ENCODE results near the gene LARGE1.
A peak's percentile ranks its signal among the peaks of the same experiment; 100 is the strongest.

The LARGE1 gene

GRCh38 chr22:33492210-33492651 lies 428.0 kb downstream of the LARGE1 start:
- no peak overlapping the region for H3K4me3 ChIP-seq (ENCODE audit: low read depth, low read length)
- TF ChIP-seq CTCF (IDR thresholded peaks at IDR 0.05; ENCODE audit: low read depth, low read length) = no peak

DNA sequence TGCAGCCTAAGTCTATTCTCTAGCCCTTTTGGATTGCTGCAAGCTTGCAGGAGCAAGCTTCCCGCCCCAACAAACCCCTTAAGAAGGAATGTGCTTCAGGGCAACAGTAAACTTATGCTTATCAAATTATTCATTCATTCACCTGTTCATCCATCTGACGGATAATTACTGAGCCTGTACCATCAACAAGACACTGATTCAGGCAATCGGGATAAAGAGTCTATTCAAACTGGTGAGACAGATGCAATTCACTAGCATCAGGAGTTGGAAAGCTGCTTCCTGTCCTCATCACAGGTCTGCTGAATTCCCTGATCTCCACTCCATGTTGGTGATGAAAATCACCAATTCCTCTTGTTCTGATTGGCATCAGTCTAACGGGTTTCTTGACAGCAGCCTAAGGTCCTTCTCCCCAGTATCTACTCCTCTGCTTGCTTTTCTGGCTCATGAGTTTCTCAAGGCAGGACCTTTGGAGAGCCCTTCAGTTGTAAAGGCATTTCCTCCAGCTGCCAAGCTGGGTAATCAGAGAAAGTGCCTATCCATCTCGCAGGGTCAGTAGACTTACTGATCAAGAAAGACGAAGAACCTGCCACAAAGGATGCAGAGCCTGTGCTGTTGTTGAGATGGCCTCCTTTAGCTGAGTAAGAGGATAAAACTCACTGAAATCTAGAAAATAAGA lies 433.1 kb downstream of the LARGE1 start:
- no peak overlapping the region for H3K4me3 ChIP-seq (ENCODE audit: low read depth, low read length)
- TF ChIP-seq CTCF (IDR thresholded peaks at IDR 0.05; ENCODE audit: low read depth, low read length) = no peak

GRCh38 chr22:33481550-33481949 lies 438.7 kb downstream of the LARGE1 start:
- TF ChIP-seq CTCF (IDR thresholded peaks at IDR 0.05; ENCODE audit: low read depth, low read length) = no peak

DNA sequence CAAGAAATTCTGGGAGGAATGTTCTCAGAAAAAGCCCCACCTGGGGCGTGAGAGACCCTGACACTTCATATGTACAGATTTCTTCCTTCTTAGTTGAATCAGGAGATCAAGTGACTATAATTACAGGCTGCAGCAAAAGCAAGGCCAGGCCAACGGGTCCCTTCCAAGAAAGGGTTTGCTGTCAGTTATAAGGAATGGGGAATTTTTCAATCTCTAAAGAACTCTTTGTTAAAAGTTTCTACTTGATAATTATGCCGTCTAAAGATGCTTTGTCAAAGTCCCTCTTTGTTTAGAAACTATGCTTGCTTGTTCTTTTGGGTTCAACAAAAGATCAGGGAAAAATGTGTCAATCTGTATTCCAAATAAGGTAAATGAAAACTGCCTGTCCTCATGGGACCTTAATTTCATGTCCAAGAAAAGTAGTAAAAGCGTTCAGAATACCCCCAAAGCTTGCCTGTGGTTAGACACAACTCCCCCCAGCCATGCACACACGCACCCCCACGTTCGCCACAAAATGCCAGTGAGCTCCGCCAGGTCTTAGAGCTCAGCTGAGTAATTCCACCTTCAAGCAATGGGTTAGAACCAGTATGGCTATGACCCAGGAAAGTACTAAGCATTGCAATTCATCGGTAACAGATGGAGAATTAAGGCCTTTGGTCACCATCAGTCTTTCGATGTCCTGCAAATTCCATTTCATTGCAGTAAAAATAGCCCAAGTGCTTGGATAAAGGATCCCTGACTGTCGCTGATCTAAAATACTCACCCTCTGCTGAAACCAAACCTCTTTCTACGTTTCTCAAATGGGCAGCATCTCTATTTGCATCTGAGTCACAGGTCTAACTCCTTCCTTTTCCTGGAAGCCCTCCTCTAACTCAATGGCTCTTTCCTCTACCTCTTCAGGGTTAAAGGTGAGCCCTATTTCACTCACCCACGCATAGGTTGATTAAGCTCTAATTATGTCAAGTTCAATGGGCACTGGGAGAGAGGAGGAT lies 442.9 kb downstream of the LARGE1 start:
- TF ChIP-seq CTCF (IDR thresholded peaks at IDR 0.05; ENCODE audit: low read depth, low read length) = no peak
- peak overlapping the region; percentile 32; the same call in 1 of the 2 replicates for H3K4me3 ChIP-seq (ENCODE audit: low read depth, low read length)

More at GRCh38 chr22:33481550-33481949, 438.7 kb downstream of the LARGE1 start:
- no peak overlapping the region for H3K4me3 ChIP-seq (ENCODE audit: low read depth, low read length)

DNA sequence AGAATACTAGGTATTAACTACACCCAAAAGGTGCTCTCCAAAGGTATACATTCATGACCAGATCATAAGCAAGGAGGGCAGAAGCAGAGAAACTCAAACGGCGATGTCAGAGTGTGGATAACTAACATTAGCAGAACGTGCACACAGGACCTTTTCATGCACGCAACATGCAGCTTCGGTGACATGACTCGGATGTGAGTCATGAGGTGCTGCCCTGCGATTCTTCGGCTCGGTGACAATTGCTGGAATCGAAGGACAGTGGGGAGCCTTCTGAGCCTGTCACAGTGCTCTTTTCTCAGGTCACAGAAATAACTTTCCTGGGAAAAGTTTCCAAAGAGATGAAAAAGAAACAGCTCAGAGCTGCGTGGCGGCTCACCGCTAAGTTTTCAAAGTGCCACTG lies 443.6 kb downstream of the LARGE1 start:
- no peak for TF ChIP-seq CTCF (IDR thresholded peaks at IDR 0.05; ENCODE audit: low read depth, low read length)
- peak overlapping the region; percentile 32 for H3K4me3 ChIP-seq (ENCODE audit: low read depth, low read length)

DNA sequence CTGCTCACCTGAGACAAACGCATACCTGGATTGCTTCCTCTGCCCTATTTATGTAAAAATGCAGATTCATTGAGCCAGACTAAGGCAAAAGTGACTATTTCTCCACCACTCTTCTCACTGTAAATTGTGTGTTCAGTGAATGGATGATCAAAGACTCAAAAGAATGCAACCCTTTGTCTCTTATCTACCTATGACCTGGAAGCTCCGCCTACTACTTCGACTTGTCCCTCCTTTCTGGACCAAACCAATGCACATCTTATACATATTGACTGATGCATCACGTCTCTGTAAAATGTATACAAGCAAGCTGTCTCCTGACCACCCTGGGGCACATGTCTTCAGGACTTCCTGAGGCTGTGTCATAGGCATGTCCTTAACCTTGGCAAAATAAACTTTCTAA lies 444.1 kb downstream of the LARGE1 start:
- no peak for TF ChIP-seq CTCF (IDR thresholded peaks at IDR 0.05; ENCODE audit: low read depth, low read length)
- peak overlapping the region; percentile 32 for H3K4me3 ChIP-seq (ENCODE audit: low read depth, low read length)

DNA sequence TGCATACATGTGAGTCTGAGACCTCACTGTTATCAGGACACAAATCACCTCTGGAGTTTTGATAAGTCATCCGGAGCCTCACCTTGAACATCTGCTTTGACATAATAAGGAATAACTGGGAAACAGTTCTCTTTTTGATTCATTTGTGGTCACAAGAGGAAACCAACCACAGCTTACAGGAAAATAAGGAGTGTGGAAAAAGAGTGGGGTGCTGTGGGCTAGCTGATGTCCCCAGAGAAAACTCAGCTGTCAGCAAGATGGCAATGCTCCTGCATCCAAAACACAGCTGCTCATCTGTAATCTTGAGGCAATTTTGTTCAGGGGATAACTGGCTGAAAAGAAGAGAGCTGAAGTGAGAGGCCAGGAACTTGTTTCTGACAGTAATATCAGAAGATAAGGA lies 445.7 kb downstream of the LARGE1 start:
- H3K4me3 ChIP-seq (ENCODE audit: low read depth, low read length) = no peak overlapping the region
- no peak for TF ChIP-seq CTCF (IDR thresholded peaks at IDR 0.05; ENCODE audit: low read depth, low read length)
